SJSA1 (cell line): ENCODE results near the gene IL21R. TPM values are rescaled to one million over a fixed set of nuclear protein-coding genes. Genes with fewer than 3 reads are reported as not detected.

Source experiments
- DNase-seq, 2 experiments: peaks; one replicate each; pipeline ENCODE4 v3.0.0-alpha.2; 2015 to 2020; ENCODE audit warnings: low spot score in 2 of 2, low read depth in 1 of 2
- H3K27ac ChIP-seq: fragments of 250-450 bp; sonication (Bioruptor Pico); 2 replicates; pipeline ENCODE4 v1.5.1; 2020; ENCODE audit warnings: mild to moderate bottlenecking, moderate library complexity
- H3K27me3 ChIP-seq: fragments of 250-450 bp; sonication (Bioruptor Pico); replicated peaks from 2 replicates; pipeline ENCODE4 v1.5.1; 2020; ENCODE audit warnings: mild to moderate bottlenecking, moderate library complexity
- H3K36me3 ChIP-seq: fragments of 250-450 bp; sonication (Bioruptor Pico); 2 replicates; pipeline ENCODE4 v1.5.1; 2020; ENCODE audit warnings: mild to moderate bottlenecking
- H3K4me1 ChIP-seq: fragments of 250-450 bp; sonication (Bioruptor Pico); replicated peaks from 2 replicates; pipeline ENCODE4 v1.6.1; 2021; ENCODE audit warnings: mild to moderate bottlenecking
- H3K4me3 ChIP-seq: fragments of 250-450 bp; sonication (Bioruptor Pico); 2 replicates; pipeline ENCODE4 v1.5.1; 2020; ENCODE audit warnings: mild to moderate bottlenecking
- H3K9me3 ChIP-seq: fragments of 250-450 bp; sonication (Bioruptor Pico); replicated peaks from 2 replicates; pipeline ENCODE4 v1.5.1; 2020; ENCODE audit warnings: mild to moderate bottlenecking
- total RNA-seq: library from RNA; depleted of rRNA; stranded (reverse); fragments of >200 nt; shearing (Covaris generic); gene quantifications from 2 replicates; pipeline ENCODE4 v1.2.3, GENCODE V29; 2014

The IL21R gene
- total RNA-seq, 1 experiment from 2014 or later: 0.34 TPM

- Histone ChIP-seq H3K9me3 (no peaks in the 10 kb centered on the region), H3K27ac (no peak overlapping the region), H3K4me3 (no peak overlapping the region), H3K4me1 (no peaks in the 10 kb centered on the region), H3K27me3 (no peaks in the 10 kb centered on the region), H3K36me3 (peaks cover 99% of the 10 kb centered on the region)
- no peak for DNase-seq
These were observed 81.1 kb downstream of the IL21R start for GRCh38 chr16:27483088-27483437.

GRCh38 chr16:27483624-27484023 lies 81.7 kb downstream of the IL21R start:
- Histone ChIP-seq H3K27me3 (no peaks in the 10 kb centered on the region), H3K4me1 (no peaks in the 10 kb centered on the region), H3K9me3 (no peaks in the 10 kb centered on the region), H3K27ac (no peak overlapping the region), H3K36me3 (peaks cover 99% of the 10 kb centered on the region), H3K4me3 (no peak overlapping the region)
- DNase-seq: no peak

- Histone ChIP-seq H3K36me3 (peaks cover 100% of the 10 kb centered on the region), H3K4me1 (no peaks in the 10 kb centered on the region), H3K4me3 (no peak overlapping the region), H3K27me3 (no peaks in the 10 kb centered on the region), H3K27ac (no peak overlapping the region), H3K9me3 (no peaks in the 10 kb centered on the region)
- no peak for DNase-seq
These were observed 83.2 kb downstream of the IL21R start for GRCh38 chr16:27485126-27485525.

GRCh38 chr16:27485811-27486210 lies 83.8 kb downstream of the IL21R start:
- Histone ChIP-seq H3K4me1 (no peaks in the 10 kb centered on the region), H3K36me3 (peaks cover 100% of the 10 kb centered on the region), H3K27ac (no peak overlapping the region), H3K4me3 (no peak overlapping the region), H3K9me3 (no peaks in the 10 kb centered on the region), H3K27me3 (no peaks in the 10 kb centered on the region)
- DNase-seq: no peak

- Histone ChIP-seq H3K36me3 (peaks cover 100% of the 10 kb centered on the region), H3K27me3 (no peaks in the 10 kb centered on the region), H3K4me3 (no peak overlapping the region), H3K9me3 (no peaks in the 10 kb centered on the region), H3K27ac (no peak overlapping the region), H3K4me1 (peaks cover under 1% of the 10 kb centered on the region)
- no peak for DNase-seq
These were observed 84.4 kb downstream of the IL21R start for GRCh38 chr16:27486344-27486743.

- no peak for DNase-seq
- Histone ChIP-seq H3K36me3 (peaks cover 100% of the 10 kb centered on the region), H3K4me1 (peaks cover 5% of the 10 kb centered on the region)
These were observed 84.8 kb downstream of the IL21R start for GRCh38 chr16:27486760-27487159.

GRCh38 chr16:27489421-27489820 lies 87.4 kb downstream of the IL21R start:
- Histone ChIP-seq H3K9me3 (no peaks in the 10 kb centered on the region), H3K4me1 (peaks cover 16% of the 10 kb centered on the region), H3K27ac (no peak overlapping the region), H3K27me3 (no peaks in the 10 kb centered on the region), H3K4me3 (no peak overlapping the region), H3K36me3 (peaks cover 98% of the 10 kb centered on the region)
- DNase-seq: no peak

More at GRCh38 chr16:27486760-27487159, 84.8 kb downstream of the IL21R start:
- Histone ChIP-seq H3K27me3 (no peaks in the 10 kb centered on the region), H3K4me3 (no peak overlapping the region), H3K9me3 (no peaks in the 10 kb centered on the region), H3K27ac (no peak overlapping the region)

- Histone ChIP-seq H3K4me1 (peaks cover 21% of the 10 kb centered on the region), H3K9me3 (no peaks in the 10 kb centered on the region), H3K36me3 (peaks cover 98% of the 10 kb centered on the region), H3K4me3 (no peak overlapping the region), H3K27ac (no peak overlapping the region), H3K27me3 (no peaks in the 10 kb centered on the region)
- no peak for DNase-seq
These were observed 87.9 kb downstream of the IL21R start for GRCh38 chr16:27489906-27490305.

- Histone ChIP-seq H3K4me1 (peaks cover 42% of the 10 kb centered on the region), H3K27ac (peak overlapping the region; percentile 68), H3K9me3 (no peaks in the 10 kb centered on the region), H3K4me3 (no peak overlapping the region), H3K36me3 (peaks cover 94% of the 10 kb centered on the region), H3K27me3 (no peaks in the 10 kb centered on the region)
- no peak for DNase-seq
These were observed 90.1 kb downstream of the IL21R start for GRCh38 chr16:27491894-27492587.

GRCh38 chr16:27492588-27492979 lies 90.6 kb downstream of the IL21R start:
- DNase-seq: no peak
- no peaks in the 10 kb centered on the region for H3K27me3 ChIP-seq
- H3K9me3 ChIP-seq: no peaks in the 10 kb centered on the region
- H3K4me3 ChIP-seq: no peak overlapping the region
- H3K27ac ChIP-seq: peak overlapping the region; percentile 68
- peaks cover 94% of the 10 kb centered on the region for H3K36me3 ChIP-seq
- H3K4me1 ChIP-seq: peaks cover 44% of the 10 kb centered on the region

GRCh38 chr16:27495191-27495590 lies 93.2 kb downstream of the IL21R start:
- Histone ChIP-seq H3K4me3 (no peak overlapping the region), H3K36me3 (peaks cover 92% of the 10 kb centered on the region), H3K9me3 (no peaks in the 10 kb centered on the region), H3K27ac (peak overlapping the region; percentile 75), H3K27me3 (no peaks in the 10 kb centered on the region), H3K4me1 (peaks cover 47% of the 10 kb centered on the region)
- peak; percentile 91 to 99 for DNase-seq

GRCh38 chr16:27498031-27498825 lies 96.3 kb downstream of the IL21R start:
- Histone ChIP-seq H3K4me1 (peaks cover 33% of the 10 kb centered on the region), H3K27ac (no peak overlapping the region), H3K4me3 (no peak overlapping the region), H3K36me3 (peaks cover 91% of the 10 kb centered on the region), H3K9me3 (no peaks in the 10 kb centered on the region), H3K27me3 (no peaks in the 10 kb centered on the region)
- DNase-seq: no peak

GRCh38 chr16:27498916-27499658 lies 97.1 kb downstream of the IL21R start:
- H3K27me3 ChIP-seq: no peaks in the 10 kb centered on the region
- no peak overlapping the region for H3K27ac ChIP-seq
- DNase-seq: no peak
- H3K4me3 ChIP-seq: no peak overlapping the region
- H3K36me3 ChIP-seq: peaks cover 91% of the 10 kb centered on the region
- no peaks in the 10 kb centered on the region for H3K9me3 ChIP-seq
- H3K4me1 ChIP-seq: peaks cover 33% of the 10 kb centered on the region

GRCh38 chr16:27499659-27500055 lies 97.7 kb downstream of the IL21R start:
- DNase-seq: no peak
- Histone ChIP-seq H3K4me1 (peaks cover 29% of the 10 kb centered on the region), H3K9me3 (no peaks in the 10 kb centered on the region), H3K36me3 (peaks cover 93% of the 10 kb centered on the region), H3K27me3 (no peaks in the 10 kb centered on the region), H3K27ac (no peak overlapping the region), H3K4me3 (no peak overlapping the region)
